ENCODE data around the gene PRDM16.

PRDM16 gene

GRCh38 chr1:3249231-3249630 lies 180.2 kb downstream of the PRDM16 start:
- no peak for DNase-seq

DNA sequence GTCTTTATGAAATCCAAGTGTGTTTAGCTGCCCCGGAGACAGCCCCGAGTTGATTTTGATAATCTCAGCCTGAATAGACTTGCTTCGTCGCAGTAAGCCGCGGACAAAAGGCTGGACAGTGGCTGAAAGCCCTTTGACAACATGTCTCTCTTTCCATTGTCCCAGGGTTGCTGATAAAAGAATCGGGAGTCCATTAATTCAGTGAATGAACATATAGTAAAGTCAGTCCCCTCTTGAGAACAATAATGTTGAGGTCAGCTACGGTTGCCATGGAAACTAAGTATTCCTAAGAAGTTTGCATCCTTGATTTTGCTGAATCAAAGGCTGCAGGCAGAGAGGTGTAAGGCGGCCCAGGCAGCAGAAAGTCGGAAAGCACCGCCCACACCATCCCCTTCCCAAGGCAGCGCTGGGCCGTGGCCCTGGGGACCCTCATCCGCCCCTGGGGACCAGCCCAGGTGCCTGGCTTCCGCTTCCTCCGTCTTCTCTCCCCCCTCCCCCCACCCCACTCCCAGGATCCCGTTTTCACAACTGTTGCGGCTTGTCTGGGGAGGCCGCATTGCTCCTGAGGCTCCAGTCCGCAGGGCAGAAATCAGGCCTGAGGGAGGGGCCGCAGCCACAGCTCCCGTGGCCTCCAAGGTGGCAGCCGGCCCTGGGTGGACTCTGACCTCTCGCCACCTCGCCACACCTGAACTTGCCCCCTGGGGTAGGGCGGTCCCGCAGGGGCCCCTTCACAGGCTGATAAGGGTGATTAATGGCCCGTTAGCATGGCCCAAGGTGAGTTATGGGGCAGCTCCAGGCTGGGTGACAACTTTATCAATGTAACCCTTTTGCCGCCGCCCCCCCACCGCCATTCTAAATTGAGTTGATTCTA lies 180.9 kb downstream of the PRDM16 start:
- DNase-seq: no peak

DNA sequence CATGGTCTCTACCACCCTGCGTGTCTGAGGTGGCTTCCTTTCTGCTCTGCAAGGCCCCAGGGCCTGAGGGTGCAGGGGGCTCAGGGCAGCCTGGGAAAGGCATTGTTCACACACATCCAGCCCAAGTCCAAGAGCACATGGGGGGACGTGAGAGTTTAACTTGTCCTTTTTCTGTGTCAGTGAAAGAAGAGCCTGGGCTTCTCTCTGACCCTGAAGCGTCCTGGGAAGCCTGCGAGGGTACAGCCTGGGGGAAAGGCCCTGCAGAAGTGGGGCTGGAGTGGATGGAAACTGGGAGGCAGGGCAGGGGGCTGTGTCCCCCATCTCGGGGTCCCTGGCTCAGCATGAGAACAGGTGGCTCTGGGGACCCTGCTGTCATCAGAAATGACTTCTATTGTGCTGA lies 181.6 kb downstream of the PRDM16 start:
- no peak for DNase-seq

DNA sequence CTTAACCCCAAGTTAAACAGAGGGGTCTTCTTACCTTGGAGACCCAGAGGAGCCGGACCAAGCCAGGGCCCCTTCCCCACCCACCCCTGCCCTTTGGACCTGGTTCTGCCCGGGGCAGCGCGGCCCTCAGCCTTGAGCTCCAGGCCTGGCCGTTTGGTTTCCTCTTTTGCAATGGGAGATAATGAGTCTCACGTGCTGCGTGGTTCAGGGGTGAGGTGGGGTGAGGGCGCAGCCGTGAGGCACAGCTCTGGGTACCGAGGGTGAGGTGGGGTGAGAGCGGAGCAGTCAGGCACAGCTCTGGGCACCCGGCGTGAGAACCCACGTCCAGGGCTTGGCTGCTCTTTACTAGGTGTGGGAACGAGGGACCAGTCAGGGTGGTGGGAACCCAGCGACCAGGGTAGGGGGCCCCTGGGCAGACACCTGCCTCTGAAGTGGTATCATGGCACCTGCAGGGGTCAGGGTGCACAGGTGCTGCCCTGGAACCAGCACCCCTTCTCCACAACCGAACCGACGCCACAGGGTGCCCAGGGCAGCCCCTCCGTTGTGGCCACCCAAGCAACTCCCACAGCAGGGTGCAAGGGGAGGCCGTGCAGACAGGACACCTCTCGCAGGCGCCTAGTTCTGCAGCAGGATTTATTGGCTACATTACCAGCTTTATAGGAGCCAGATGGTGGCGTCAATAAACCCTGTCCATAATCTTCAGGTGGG lies 182.2 kb downstream of the PRDM16 start:
- DNase-seq: no peak

- DNase-seq: no peak
These were observed 182.9 kb downstream of the PRDM16 start for GRCh38 chr1:3251807-3252428.

GRCh38 chr1:3255680-3256079 lies 186.7 kb downstream of the PRDM16 start:
- no peak for DNase-seq

DNA sequence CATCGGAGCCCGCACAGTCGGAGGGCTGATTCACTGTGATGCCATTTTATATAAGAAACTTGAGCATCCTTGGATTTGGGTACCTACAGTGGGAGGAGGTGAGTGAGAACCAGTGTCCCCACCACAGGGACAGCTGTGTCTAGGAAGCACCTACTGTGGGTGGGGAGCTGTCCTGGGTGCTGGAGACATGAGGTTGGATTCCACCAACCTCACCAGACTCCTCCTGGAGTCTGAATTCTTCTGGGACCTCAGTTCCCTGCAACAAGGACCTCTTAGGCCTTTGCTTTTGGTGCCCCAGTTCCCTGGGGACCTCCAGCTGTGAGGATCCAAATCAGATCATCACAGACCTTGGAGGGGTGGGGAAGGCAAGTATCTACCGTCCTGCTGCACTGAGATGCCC lies 188.8 kb downstream of the PRDM16 start:
- DNase-seq: no peak

- no peak for DNase-seq
These were observed 189.5 kb downstream of the PRDM16 start for GRCh38 chr1:3258386-3259003.

DNA sequence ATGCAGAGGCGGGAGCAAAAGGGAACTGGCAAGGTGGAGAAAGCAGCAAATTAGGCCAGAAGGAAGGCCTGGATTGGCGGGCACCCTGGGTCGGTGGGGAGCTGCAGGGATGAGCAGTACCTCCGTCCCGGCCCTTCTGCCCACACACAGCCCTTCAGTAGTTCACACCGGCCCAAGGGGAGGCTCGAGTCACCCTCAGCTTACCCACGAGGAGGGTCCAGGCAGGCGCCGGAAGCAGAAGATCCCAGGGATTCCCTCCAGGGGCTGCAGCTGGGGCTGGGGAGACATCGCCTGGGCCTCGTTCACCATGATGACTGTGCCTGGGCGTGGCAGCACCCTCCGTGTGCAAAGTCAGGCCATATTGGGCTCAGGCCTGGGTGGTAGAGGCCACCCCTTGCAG lies 190.0 kb downstream of the PRDM16 start:
- DNase-seq: no peak

DNA sequence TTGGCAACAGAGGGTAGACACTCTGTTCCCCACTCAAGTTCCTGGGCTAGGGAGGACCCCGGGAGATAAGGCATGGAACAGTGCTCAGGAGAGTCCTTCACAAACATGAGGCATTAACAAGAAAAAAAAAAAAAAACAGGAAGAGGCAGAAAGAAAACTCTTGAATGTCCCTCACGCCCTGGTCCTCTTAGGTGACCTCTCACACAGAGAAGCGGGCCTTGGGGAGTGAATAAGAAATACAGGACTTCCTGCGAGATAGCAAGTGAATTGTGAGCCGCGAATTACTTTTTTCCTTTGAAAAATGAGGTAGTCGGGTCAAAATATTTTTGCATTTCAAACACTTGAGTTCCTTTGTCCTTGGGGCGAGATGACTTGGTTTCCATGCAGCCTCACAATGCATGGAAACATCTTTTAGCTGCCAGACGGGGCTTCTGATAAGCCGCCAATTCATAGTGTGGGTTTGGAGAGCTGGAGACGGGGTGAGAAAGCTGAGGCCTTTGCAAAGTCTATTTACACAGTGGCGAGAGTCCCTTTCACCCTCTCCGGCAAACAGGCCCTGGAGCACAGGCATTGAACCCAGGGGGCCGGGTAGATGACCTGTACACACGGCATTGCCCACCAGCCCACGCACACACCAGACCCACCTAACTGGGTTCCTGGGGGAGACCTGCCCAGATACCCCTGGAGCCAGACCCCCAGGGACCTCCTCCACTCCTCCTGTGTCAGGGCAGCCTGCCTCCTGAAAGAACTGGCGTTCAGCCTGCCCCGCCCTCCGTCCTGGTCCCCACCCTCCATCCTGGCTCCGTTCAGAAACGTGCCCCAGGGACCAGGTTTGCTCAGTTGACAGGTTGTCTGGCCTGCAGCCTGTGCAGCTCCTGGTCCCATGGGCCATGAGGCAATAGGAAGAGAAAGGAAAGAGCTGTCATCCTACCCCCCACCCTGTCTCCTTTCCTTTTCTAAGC lies 192.3 kb downstream of the PRDM16 start:
- no peak for DNase-seq

DNA sequence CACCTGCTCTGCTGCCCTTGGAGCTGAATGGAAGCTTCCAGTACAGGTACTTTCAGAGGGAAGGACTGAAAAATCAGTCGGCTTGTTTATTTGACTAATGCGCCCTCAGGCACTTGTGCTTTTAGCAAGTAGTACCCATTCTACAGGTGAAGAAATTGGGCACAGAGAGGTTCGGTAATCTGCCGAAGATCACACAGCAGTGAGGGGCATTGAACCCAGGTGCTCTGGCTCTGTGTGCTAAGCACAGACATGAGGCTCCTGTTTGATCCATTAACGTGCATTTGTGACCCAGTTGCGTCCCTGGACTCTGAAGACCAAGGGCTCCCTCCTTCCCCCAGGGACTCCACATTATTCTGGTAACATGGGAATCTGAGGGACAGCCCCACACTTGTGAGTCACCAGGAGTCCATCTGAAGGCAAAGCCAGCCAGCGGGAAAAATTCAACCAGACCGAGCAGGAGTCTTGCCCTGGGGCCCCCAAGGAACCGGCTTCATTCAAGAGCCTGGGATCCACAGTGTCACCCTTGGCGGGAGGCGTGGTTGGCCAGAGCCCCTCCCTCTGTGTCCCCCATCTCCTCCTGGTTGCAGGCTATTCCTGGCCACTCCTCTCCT lies 193.1 kb downstream of the PRDM16 start:
- DNase-seq: no peak

DNA sequence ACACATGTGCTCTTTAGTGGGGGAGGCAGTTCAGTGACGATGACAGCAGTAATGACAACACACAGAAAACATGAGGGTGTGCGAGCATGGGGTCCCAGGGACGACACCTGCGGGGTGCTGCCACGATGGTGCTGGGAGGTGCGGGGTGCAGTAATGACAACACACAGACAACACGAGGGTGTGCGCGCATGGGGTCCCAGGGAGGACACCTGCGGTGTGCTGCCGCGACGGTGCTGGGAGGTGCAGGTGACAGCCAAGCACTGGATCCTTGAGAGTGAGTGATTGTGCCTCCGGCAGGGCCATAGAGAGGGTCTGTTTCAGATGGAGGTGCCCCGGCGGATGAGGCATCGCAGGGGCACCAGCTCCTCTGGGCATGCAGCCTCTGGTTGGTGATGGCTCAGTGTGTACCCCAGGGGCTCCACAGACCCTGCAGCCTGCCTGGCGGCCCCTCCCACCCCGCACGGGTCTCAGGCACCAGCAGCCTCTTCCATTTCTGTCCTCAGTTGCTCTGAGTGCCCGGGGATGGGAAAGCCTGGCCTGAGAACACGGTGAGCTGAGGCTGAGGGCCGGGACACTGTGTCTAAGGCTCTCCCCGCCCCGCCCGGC lies 193.8 kb downstream of the PRDM16 start:
- no peak for DNase-seq

- DNase-seq: no peak
These were observed 194.8 kb downstream of the PRDM16 start for GRCh38 chr1:3263790-3264189.

- no peak for DNase-seq
These were observed 195.5 kb downstream of the PRDM16 start for GRCh38 chr1:3264456-3264855.

DNA sequence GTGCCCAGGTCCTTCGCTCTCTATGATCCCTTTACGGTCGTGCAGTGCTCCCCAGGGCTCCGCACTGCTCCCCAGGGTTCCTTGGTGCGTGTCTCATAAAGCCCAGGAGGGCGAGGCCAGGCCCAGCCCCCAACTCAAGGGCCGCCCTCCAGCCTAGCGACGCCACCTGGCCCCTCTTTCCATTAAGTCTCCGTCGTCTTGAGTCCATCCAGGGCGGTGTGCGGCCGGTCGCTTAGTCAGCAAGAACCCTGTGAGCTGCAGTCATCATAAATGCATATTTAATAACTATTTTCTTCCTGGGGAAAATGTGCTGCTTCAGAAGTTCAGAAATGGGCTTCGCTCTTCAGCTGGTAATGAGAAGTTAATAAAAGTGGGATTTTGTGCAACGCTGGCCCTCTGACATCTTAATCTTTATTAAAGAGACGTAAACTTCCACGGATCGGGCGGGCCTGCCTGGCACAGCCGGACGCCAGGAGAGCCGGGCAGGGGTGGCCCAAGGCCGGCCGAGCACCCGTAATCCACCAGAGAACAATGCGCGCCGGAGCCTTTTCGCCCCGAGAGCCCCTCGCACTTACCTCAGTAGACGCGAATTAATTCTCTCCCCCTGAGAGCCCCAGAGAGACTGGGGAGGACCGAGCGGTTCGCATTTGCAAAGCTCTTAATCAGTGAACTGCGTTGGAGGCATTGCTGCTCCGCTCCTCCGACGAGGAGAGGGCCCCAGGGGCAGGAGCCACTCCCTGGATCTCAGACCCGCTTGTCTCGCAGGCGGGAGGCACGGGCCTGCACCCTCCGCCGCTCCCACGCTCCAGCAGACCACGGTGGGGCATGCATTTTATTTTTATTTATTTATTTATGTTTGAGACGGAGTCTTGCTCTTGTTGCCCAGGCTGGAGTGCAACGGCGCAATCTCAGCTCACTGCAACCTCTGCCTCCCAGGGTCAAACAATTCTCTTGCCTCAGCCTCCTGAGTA lies 197.1 kb downstream of the PRDM16 start:
- no peak for DNase-seq

GRCh38 chr1:3266870-3267549 lies 198.0 kb downstream of the PRDM16 start:
- DNase-seq: no peak

DNA sequence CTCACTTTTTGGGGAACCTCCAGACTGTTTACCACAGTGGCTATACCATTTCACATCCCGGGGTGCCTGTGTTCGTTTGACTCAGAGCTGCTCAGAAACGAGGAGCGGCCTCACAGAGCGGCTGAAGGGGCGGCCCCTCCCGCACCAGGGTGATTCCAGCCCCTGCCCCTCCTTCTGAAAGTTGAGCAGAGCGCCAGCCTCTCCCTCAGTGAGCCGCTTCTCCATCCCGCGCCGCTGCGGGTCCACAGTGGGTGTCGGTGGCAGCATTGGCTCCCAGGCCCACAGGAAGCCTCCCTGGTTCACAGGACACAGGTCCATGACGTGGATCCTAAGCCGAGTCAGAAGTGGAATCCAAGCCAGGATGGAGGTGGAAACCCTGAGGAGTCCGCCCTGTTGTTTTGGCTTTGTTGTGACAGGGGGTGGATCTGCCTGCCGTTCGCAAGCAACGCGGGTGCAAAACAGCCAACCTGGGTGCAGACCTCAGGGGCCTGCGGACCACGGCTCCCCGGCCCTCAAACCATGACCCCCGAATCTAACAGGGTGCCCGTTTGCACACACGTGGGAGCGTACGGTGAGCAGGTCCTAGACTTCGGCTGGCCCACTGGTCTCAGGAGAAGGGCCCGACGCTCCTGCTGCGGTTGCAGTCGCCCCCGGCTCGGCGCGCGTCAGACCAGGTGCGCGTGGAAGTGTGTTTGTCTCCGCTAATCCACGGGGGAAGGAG lies 198.7 kb downstream of the PRDM16 start:
- DNase-seq: no peak

GRCh38 chr1:3268281-3268680 lies 199.3 kb downstream of the PRDM16 start:
- no peak for DNase-seq
